ENCODE data around the gene EGFL8.
A peak's percentile ranks its signal among the peaks of the same experiment; 100 is the strongest.
"Not testable (repeated sequence)": the region's sequence is repeated elsewhere in the genome, so short reads cannot be mapped to it uniquely, and the experiment has no call there.

Gene EGFL8

DNA sequence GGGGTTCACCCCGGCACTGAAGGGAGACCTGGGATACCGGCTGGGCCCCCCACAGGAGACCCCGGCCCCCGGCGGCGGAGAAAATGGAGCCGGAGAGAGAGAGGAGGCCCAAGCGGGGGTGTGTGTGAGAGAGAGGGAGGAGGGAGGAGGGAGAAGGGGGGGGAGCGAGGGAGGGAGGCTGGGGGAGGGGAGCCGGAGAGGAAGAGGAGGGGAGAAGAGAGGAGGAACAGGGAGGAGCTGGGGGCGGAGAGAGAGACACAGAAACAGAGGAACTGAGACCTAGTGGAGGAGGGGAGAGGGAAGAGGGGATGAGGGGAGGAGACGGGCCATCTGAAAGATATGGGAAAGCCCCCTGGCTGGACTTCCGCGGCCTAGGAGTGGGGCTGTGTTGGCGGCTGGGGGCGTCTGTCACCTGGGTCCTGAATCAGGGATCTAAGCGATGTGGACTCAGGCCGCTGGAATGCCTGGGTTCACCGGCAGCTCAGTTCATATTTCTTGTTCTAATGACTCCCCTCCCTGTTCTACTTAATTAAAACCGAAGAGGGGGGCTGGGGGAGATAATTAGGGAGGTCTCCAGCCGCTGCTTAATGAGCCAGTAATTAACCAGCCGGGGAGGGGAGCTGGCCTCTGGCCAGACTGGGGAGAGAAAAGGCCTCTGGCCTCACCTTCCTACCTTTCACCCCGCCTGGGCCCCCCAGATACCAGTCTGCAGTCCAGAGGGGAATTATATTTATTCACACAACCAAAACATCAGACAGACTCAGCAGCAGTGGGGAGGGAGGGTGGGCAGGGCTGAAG is 25.9 kb downstream of the EGFL8 start, which contains the start of gene PBX2:
Gene PBX2, minus strand, starts transcription at position 149 of the 798 bp plus-strand sequence. CDS start 287 bp downstream, outside the sequence.
- no peaks in the 10 kb centered on the region for H3K27me3 ChIP-seq
- H3K4me3 ChIP-seq: peak within 1 kb of the TSS; percentile 86 to 92
- peaks cover 0 to 65% (median 50%) of the 10 kb centered on the region in 4 donors for H3K4me1 ChIP-seq
- peaks cover 12 to 20% (median 19%) of the 10 kb centered on the region in 3 donors for H3K36me3 ChIP-seq
- intact Hi-C loops (cut with DNase I; ENCODE audit: low total_unique reads): no loop called here
- H3K27ac ChIP-seq: peak within 1 kb of the TSS; percentile 92 to 97
- H3K9me3 ChIP-seq: no peaks in the 10 kb centered on the region
- TF ChIP-seq, protein P1, sequence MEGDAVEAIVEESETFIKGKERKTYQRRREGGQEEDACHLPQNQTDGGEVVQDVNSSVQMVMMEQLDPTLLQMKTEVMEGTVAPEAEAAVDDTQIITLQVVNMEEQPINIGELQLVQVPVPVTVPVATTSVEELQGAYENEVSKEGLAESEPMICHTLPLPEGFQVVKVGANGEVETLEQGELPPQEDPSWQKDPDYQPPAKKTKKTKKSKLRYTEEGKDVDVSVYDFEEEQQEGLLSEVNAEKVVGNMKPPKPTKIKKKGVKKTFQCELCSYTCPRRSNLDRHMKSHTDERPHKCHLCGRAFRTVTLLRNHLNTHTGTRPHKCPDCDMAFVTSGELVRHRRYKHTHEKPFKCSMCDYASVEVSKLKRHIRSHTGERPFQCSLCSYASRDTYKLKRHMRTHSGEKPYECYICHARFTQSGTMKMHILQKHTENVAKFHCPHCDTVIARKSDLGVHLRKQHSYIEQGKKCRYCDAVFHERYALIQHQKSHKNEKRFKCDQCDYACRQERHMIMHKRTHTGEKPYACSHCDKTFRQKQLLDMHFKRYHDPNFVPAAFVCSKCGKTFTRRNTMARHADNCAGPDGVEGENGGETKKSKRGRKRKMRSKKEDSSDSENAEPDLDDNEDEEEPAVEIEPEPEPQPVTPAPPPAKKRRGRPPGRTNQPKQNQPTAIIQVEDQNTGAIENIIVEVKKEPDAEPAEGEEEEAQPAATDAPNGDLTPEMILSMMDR (IDR thresholded peaks at IDR 0.05): no peak
- peak; percentile 97 to 98 for DNase-seq

DNA sequence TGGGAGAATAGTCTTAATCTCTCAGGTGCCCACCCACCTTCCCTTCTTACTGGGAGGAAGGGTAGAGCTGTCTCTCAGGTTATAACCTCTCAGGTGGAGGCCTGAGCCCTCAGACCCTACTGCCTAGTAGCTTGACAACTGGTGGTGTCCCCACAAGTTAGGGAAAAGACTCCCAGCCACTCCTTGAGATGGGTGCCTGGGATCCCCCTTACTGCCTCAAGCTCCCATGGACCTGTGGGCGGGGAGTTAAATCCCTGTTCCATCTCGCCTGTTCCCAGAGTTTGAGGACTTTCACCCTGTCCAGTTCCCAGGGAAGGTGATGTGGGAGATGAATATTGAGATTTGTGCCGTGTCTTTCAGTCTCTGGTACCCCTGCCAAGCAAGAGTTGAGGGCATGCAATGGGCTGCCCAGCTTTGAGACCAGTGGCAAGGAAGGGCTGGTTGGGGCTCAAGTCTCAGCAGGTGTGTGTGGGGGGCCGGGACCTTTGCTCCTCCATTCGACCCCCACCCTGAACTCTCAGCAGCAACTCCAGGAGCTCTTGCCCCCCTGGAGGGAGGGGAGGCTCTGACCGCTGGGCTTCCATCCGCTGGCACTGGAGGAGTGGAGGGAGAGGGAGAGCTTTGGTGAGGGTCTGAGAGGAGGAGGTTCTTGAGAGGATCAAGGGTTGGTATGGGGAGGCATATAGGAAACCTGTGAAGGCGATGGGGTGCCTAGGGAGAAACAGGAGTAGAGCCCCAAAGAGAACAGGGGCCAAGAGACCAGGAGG is 26.7 kb downstream of the EGFL8 start:
- peak in 1 of 2 donors; percentile 68 for DNase-seq
- H3K27me3 ChIP-seq: no peaks in the 10 kb centered on the region
- peak overlapping the region; percentile 92 to 97 for H3K27ac ChIP-seq
- no peaks in the 10 kb centered on the region for H3K9me3 ChIP-seq
- peaks cover 12 to 19% (median 18%) of the 10 kb centered on the region in 3 donors for H3K36me3 ChIP-seq
- peaks cover 0 to 62% (median 47%) of the 10 kb centered on the region in 4 donors for H3K4me1 ChIP-seq
- intact Hi-C loops (cut with DNase I; ENCODE audit: low total_unique reads): no loop called here
- TF ChIP-seq, protein P1 (IDR thresholded peaks at IDR 0.05): no peak
- peak overlapping the region; percentile 86 to 92 for H3K4me3 ChIP-seq

DNA sequence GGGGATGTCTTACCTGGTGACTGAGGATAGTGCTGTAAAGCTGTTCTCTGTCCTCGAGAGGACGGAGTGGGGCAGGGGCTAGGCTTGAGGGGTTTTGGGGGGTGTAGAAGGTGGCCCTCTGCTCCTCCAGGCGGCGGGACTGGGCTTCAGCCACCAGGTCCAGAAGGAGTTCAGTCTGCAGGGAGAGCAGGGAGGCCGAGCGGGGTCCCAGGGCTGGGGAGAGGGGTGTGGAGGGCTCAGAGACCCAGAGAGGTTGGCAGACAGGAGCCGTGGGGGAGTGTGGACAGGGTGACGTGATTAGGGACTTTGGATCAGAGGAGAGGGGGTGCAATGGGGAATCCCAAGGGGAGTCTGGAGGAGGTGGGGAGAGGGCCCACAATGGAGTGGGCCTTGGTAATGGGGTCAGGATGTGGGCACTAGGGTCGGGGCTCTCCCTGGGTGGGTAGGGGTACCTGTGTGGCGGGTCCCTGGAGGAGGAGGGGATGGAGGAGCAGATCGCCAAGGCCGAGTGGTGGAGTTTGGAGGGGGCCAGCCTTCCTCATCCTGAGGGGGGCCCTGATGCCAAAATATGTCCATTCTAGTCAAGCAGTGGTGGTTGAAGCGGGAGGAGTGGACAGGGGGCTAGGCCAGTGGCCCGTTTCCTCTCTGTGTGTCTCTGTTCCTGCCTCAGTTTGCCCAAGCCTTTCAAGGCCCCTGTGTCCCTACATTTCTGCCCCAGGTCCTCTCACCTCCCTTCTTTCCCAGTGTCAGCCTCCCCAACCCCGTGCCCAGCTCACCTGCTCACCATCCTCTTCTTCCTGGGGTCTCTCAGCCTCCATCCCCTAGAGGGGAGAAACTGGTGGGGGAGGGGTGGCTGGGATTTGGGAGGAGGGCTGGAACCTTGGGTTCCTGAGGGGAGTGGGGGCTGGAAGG is 27.6 kb downstream of the EGFL8 start:
- Histone ChIP-seq H3K36me3 (peaks cover 9 to 11% (median 10%) of the 10 kb centered on the region in 3 donors), H3K27ac (peak overlapping the region; percentile 92 to 97), H3K27me3 (no peaks in the 10 kb centered on the region), H3K9me3 (no peaks in the 10 kb centered on the region), H3K4me3 (peak overlapping the region; percentile 26 to 30), H3K4me1 (peaks cover 0 to 59% (median 45%) of the 10 kb centered on the region in 4 donors)
- intact Hi-C loops (cut with DNase I; ENCODE audit: low total_unique reads): no loop called here
- TF ChIP-seq, protein P1 (IDR thresholded peaks at IDR 0.05): no peak
- DNase-seq: peak in 1 of 2 donors; percentile 70

DNA sequence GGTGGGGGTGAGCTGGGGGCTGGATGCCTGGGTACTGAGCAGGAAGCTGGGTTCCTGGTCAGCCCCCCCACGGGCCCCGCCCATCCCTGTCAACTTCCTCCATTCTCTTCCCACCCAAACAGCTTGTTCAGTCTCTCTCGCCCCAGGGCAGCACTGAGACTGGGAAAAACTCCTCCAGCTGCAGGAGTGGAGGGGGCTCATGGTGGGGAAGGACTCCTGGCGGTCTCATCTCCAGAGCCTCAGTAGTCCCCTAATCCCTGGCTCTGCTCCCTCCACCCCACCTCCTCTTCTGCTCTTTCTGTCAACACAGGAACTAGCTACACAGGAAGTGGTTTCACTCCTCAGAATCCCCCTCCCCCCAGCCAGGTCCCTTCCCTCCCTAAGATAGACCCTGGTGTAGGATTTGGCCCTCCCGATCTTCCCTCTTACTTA is 28.2 kb downstream of the EGFL8 start, which contains the start of gene GPSM3:
Gene GPSM3, minus strand, starts transcription at position 36 of the 432 bp plus-strand sequence. CDS start 130 bp downstream, outside the sequence.
- DNase-seq: peak in 1 of 2 donors; percentile 75
- TF ChIP-seq, protein P1 (IDR thresholded peaks at IDR 0.05): no peak
- no peaks in the 10 kb centered on the region for H3K27me3 ChIP-seq
- intact Hi-C loops (cut with DNase I; ENCODE audit: low total_unique reads): no loop called here
- peaks cover 3 to 4% (median 4%) of the 10 kb centered on the region in 3 donors for H3K36me3 ChIP-seq
- peak within 1 kb of the TSS; percentile 26 to 30 for H3K4me3 ChIP-seq
- H3K9me3 ChIP-seq: no peaks in the 10 kb centered on the region
- peak within 1 kb of the TSS; percentile 92 to 97 for H3K27ac ChIP-seq
- peaks cover 0 to 57% (median 47%) of the 10 kb centered on the region in 4 donors for H3K4me1 ChIP-seq

DNA sequence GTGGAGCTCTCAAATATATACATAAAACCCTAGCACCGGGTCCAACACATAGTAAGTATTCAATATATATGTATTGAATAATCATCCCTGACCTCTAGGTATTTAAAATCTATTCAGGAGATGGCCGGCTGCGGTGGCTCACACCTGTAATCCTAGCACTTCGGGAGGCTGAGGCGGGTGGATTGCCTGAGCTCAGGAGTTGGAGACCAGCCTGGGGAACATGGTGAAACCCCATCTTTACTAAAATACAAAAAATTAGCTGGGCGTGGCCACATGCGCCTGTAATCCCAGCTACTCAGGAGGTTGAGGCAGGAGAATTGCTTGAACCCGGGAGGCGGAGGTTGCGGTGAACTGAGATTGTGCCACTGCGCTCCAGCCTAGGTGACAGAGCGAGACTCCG is 28.7 kb downstream of the EGFL8 start:
- Histone ChIP-seq H3K27ac (peak overlapping the region in 1 of 2 donors; percentile 92), H3K4me1 (peaks cover 0 to 52% (median 42%) of the 10 kb centered on the region in 4 donors)
- H3K27me3 ChIP-seq; H3K36me3 ChIP-seq; intact Hi-C loops (cut with DNase I; ENCODE audit: low total_unique reads); H3K9me3 ChIP-seq; H3K4me3 ChIP-seq: not testable (repeated sequence)
- peak in 1 of 2 donors; percentile 61 for DNase-seq
